HG02588 (cell line): ENCODE measurements around the gene STPG4.

ENCODE experiments used
- ATAC-seq: cut with Tn5 transposase; IDR thresholded peaks from one replicate; pipeline ENCODE4 v1.9.1; 2021; ENCODE audit warnings: mild to moderate bottlenecking, moderate library complexity; ENCODE audit not compliant: unreplicated experiment

STPG4 gene

DNA sequence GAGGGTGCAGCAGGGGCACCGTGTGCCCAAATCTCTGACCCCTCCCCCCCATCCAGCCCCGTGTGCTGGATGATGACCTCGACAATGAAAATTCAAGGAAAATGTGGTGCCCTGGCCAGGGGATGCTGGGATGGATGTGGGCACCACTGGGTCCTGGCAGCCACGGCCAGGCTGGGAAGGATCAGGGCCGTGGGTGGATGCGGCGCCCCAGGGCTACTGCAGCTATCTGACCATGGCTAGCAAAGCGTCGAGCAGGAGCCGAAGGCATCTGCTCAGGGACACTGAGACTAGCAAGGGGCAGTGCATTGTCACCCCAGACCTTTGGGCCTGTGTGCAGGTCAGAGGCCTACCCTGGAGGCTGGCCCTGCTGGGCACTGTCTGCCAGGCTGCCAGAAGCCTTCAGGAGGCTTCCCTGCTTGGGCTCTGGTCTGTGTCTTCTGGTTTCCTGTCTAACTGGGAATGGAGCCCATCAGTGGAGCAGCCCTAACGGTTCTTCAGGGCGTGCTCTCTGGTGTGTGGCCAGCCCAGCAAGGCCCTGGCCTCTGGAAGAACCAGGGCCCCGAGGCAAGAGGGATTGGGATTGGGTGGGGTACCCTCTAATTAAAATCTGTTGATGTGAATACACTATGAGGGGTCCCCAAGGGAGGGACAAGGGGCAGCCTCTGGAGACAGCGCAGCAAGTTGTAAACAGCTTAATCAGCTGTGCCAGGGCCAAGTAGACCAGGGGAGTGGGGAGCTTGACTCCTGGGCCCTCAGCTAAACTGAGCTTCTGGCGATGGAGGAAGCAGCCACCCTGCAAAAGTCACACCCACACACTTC lies 98.0 kb downstream of the STPG4 start:
- no peak for ATAC-seq

DNA sequence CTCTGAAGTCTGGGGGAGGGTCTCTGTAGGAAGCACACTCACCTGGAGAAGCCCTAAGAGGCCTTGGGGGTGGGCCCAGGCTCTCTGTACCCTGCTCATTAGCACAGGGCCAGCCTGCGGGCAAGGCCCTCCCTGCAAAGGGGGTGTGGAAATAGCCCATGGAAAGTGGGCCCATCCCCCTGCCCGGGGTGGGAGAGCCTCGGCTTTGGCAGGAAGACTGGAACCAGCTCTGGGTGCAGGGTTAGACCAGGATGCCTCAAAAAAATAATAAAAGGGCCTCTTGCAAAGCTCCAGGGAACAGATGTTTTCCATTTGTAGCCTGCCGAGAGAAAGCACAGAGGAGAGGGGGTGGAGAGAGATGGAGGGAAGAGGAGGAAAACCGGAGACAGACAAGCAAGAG lies 98.7 kb downstream of the STPG4 start:
- ATAC-seq = no peak

DNA sequence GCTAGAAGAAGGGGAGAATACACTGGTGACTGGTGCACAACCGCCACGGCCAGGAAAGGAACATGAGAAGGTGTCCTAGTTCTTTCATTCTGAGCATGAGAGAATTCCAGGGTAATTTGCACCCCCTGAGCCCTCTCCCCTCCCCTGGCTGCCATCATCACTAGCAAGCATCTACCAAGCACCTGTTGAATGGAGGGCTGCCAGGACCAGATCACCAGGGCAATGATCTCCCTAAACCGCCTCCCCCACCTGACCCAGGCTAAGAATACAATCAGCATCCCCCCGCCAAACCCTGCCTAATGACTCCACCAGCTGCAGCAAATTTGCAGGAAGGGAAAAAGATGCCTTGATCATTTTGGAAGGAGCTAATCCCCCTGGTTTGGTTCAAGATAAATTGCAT lies 100.2 kb downstream of the STPG4 start:
- ATAC-seq = no peak

GRCh38 chr2:47054036-47054555 lies 101.0 kb downstream of the STPG4 start:
- no peak for ATAC-seq

DNA sequence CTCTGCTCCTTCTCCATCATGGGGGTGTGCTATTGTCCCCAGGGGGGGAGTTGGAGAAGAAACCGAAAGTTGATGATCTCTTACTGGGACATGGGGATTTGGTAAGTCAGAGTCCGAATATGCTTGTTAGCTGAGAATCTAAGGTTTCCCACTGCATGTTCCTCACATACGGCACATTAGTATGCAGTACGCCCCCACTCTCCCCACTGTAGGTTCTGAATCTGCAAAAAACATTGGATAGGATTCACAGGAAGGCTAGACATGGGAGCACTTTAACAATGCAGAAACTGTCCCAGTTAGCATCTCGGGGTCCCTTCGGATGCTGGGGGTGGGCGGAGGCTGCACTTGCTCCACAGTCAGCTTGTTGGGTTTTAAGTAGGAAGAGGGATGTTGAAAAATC lies 102.3 kb downstream of the STPG4 start:
- no peak for ATAC-seq

- ATAC-seq = no peak
Measured at GRCh38 chr2:47051562-47051961, 103.5 kb downstream of the STPG4 start.

GRCh38 chr2:47050762-47051161 lies 104.3 kb downstream of the STPG4 start:
- ATAC-seq = no peak

GRCh38 chr2:47050021-47050760 lies 104.9 kb downstream of the STPG4 start:
- ATAC-seq = no peak

DNA sequence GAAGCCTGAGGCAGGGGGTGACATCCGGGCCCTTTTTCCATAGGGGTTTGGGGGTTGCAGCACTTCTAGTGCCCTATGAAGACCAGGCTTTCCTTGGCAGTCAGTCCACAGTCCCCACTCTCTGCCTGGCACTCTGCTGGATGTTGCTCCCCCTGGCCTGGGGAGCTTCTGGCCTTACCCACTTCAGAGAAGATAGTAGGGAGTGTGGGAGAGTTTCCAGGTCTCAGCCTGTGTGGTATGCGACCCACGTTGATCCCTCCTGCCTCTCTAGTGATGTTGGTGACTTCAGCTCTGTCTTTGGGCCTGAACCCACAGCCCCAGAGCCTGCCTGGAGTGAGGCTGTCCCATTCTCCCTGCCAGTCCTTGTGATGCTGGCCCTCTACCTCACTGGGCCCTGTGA lies 105.6 kb downstream of the STPG4 start:
- no peak for ATAC-seq

DNA sequence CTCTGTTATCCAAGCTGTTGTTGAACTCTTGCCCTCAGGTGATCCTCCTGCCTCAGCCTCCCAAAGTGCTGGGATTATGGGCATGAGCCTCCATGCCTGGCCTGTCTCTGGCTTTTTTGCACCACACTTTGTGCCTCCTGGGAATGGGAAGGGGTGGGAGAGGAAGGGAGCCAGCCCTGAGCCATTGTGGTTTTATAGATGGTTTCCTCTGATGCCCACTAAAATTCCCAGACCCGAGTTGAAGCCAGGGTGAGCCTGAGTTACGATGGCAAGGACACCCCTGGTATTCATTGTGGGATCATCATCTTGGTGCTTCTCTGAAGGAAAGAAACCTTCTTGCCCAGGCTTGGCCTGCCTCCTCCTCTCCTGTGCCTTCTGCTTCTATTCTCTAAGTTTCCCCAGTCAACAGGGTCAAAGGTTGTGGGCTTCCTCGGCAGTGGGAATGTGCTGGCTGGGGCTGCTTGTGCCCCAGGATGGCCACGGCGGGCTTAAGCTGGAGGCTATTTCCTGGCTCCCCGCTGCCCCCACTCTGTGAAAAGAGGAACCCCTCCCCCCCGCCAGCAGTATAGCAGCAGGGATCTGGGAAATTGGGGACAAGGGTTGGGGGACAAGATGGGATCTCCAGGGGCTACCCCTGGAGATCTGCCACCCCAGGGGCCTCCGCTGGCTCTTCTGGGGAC lies 106.2 kb downstream of the STPG4 start:
- no peak for ATAC-seq

- ATAC-seq = no peak
Measured at GRCh38 chr2:47046271-47046670, 108.8 kb downstream of the STPG4 start.

DNA sequence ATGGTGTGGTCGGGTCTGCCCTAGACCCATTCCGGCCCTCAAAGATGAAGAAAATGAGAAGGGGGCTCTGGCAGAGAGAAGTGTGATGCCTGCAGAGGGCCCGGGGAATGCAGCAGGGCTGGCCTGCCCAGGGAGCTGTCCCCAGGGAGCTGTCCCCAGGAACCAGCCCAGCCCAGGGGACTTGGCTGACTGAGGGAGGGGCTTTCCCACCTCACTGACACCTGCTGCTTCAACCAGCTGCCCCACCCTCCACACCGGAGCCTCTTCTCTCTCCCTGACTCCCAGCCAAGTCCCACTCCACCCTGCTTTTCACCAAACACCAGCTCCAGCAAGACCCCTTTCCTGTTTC lies 111.2 kb downstream of the STPG4 start:
- ATAC-seq = no peak

DNA sequence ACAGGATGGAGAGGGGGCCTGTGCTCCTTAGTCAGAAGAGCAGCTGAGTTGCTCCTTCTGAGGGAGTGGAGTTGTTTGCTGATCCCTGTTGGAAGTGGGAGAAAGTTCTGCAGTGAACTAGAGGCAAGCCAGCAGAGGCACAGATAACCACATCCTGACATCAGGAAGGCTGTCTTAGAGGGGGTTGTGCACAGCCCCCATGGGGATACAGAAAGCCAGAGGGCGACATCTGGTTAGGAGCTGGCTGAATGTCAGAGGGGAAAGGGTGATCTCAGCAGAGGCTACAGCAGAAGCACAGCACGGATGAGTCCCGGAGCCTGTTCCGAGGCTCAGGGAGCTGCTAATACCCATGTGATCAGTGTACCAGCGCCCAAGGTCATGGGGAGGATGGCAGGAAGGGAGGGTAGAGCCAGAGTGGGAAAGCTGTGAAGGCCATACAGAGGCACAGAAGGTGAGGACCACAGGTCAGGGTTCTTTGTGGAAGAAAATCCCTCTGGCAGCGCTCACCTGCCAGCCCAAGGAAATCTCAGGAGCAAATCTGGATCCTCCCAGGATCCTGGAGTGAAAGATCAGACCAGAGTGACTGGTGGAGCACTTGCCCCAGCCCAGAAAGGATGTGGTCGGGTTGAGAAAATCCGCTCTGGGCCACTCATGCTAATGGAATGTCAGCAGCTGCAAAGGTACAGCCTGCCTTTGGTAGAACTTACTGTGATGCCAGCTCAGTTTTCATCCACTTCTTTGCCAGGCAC lies 111.8 kb downstream of the STPG4 start:
- ATAC-seq = no peak

- no peak for ATAC-seq
Measured at GRCh38 chr2:47041891-47042684, 113.0 kb downstream of the STPG4 start.

DNA sequence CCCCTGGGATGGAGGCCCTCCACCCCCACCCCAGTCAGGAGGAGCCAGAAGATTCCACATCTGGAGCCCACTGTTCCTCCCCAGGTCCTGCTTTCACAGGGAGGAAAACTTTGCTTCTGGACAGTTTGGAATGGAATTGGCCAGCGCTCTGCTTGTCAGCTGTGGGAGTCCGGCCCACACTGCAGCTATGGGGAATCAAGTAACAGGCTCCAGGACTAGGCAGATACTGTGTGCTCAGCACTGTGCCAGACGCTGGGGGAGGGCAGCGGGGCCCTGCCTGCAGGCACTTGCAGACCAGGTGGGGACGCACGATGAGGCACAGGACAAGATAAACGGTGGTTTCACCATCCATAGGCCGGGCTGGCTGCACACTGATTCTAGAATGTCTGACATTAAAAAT lies 114.0 kb downstream of the STPG4 start:
- ATAC-seq = no peak

DNA sequence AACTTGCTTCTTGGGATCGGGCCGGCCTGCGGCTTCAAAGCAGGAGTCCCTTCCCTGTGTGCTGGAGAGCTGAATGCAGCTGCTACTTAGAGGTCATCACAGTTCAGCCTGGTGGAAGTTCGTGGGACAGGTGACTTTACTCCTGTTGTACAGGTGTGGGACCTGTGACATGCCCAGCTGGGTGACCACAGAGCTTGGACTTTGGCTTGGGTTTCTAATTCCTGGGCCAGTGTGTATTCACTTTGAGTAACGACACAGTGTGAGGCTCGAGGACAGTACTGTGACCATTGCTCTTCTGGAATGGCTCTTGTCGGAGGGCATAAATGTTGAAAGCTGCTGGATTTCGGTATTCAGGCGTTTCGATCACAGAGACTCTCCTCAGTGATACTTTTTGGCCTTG lies 114.5 kb downstream of the STPG4 start:
- ATAC-seq = no peak

DNA sequence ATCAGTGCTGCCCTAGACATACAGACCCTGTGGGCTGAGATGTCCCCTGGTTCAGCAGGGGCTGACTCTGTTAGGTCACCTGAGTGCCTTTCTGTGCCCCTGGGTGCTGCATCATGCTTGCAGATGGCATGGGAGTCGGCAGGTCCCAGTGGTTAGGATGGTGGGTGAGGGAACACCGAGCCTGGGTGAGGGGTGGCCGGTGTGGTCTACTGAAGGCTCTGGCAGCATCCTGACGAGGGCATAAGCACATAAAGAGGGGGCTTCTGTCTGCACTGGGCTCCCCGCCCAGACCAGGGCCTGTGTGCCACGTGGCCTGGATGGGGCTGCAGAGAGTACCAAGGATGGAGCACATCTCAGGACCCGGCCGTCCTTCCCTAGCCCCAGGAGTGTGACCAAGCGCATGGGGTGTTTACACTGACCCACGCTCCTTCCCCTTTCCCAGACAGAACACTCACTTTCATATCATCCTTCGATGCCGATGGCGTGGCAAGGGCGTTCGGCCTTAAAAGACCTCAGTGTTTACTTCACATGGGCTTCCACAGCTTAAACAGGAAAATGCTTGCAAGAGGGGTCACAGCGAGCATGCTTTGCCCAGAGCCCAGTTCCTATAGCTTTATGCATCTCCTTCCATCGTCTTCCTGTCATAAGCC lies 115.1 kb downstream of the STPG4 start:
- no peak for ATAC-seq

DNA sequence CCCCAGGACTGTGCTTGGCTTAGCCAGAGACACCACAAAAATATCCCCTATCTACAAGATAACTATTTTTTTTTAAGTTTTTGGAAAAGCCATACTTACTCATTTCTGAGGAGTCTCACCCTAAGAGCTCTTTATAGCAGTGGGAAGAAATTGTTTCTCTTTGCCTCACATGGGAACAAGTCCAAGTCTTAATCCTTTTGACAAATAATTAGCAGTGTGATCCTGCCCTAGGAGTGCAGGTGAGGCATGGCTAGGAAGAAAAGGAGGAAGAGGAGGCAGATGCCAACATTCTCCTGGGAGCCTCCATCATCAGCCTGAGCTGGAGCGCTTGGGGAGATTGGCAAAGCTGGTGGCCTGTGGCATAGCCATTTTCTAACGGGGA lies 115.6 kb downstream of the STPG4 start:
- ATAC-seq = no peak

DNA sequence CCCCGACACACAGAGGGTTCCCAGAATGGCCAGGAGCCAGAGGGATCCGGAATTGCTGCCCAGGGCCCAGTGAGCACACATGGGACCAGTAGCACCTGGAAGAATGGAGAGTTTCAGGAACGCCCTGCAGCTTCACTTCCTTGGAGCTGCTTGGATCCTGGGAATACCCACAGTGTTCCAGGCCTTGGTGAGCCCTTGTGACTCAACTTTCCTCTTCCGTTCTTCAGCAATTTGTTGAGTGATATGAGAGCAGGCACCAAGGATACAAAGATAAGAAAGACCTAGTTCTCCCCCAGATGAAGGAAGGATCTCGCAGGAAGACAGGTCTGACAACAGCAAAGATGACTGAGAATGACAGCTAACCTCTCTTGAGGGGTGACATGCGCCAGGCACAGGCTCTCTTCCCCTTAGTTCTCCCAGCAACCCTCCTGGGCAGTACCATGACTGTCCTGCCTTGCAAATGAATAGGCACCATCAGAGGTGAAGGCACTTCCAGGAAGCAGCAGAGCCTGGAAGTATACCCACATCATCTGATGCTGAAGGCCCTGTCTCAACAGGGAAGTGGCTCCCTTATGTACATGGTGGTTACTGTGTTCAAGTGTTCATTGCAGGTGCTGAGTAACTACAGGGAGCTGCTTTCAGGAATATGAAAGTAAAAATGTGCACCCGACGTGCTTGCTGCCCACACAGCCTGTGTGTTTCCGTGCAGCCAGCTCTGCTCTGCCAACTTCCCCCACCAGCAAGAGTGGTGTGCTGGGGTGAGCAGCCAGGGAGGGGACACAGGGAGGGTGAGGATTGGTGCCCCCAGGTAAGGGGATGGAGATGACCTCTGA lies 116.2 kb downstream of the STPG4 start:
- ATAC-seq = peak; percentile 44
